Left hindlimb (tissue), 1 donor: ENCODE data around the gene RSPH6A.

Source experiments
- DNase-seq: peaks from one replicate; pipeline ENCODE4 v3.0.0-alpha.2; 2018

Gene RSPH6A

GRCh38 chr19:45824531-45825262 lies 9.6 kb upstream of the RSPH6A start:
- no peak for DNase-seq

- no peak for DNase-seq
Observed at GRCh38 chr19:45824041-45824471, 8.9 kb upstream of the RSPH6A start.

- DNase-seq = no peak
Observed at GRCh38 chr19:45823182-45823581, 8.1 kb upstream of the RSPH6A start.

- no peak for DNase-seq
Observed at GRCh38 chr19:45822716-45823115, 7.6 kb upstream of the RSPH6A start.

GRCh38 chr19:45821570-45821969 lies 6.5 kb upstream of the RSPH6A start:
- DNase-seq = no peak

GRCh38 chr19:45821103-45821521 lies 6.0 kb upstream of the RSPH6A start:
- no peak for DNase-seq

- DNase-seq = no peak
Observed at GRCh38 chr19:45820413-45821102, 5.5 kb upstream of the RSPH6A start.

GRCh38 chr19:45819769-45820168 lies 4.7 kb upstream of the RSPH6A start:
- no peak for DNase-seq

- peak; percentile 41 for DNase-seq
Observed at GRCh38 chr19:45817725-45818301, 2.7 kb upstream of the RSPH6A start.

- peak; percentile 92 for DNase-seq
Observed at GRCh38 chr19:45817010-45817724, 2.1 kb upstream of the RSPH6A start.

- DNase-seq = peak; percentile 45
Observed at GRCh38 chr19:45816236-45817009, 1.3 kb upstream of the RSPH6A start.

- DNase-seq = peak; percentile 79
Observed at GRCh38 chr19:45815481-45816216, 541 bp upstream of the RSPH6A start.

- peak; percentile 31 for DNase-seq
Observed at GRCh38 chr19:45814166-45814780, 835 bp downstream of the RSPH6A start.

- peak; percentile 24 for DNase-seq
Observed at GRCh38 chr19:45812297-45812696, 2.8 kb downstream of the RSPH6A start.

- DNase-seq = peak; percentile 6
Observed at GRCh38 chr19:45809643-45810159, 5.4 kb downstream of the RSPH6A start.

GRCh38 chr19:45805719-45806118 lies 9.4 kb downstream of the RSPH6A start:
- no peak for DNase-seq

GRCh38 chr19:45804959-45805230 lies 10.2 kb downstream of the RSPH6A start:
- DNase-seq = no peak

- DNase-seq = no peak
Observed at GRCh38 chr19:45804140-45804958, 10.8 kb downstream of the RSPH6A start.

GRCh38 chr19:45801603-45802175 lies 13.4 kb downstream of the RSPH6A start:
- DNase-seq = no peak

- no peak for DNase-seq
Observed at GRCh38 chr19:45800070-45800553, 15.0 kb downstream of the RSPH6A start.
